Measurements from ENCODE around the gene ALG10. TPM values are rescaled to one million over a fixed set of nuclear protein-coding genes. Genes with fewer than 3 reads are reported as not detected.

The ALG10 gene
- total RNA-seq, 1 donor, result 24.8 TPM

Small RNA genes lying within 50 kb of the gene (small RNA-seq; reads per million reads assigned to genes)
- not detected for gene RF00019
